ENCODE data around the gene SNRNP40.

GRCh38 chr1:31344503-31344902 lies 47.9 kb upstream of the SNRNP40 start:
- TF ChIP-seq CTCF (IDR thresholded peaks at IDR 0.05; ENCODE audit: poor library complexity) (no peak), EZH2phosphoT487 (IDR thresholded peaks at IDR 0.05; ENCODE audit: low read depth, severe bottlenecking, unreplicated experiment) (no peak)
